H1 (cell line): Measurements from ENCODE around the gene HOXB3. TPM values are rescaled to one million over a fixed set of nuclear protein-coding genes. Genes with fewer than 3 reads are reported as not detected.

Experiments used
- PHF8 ChIP-seq: fragments of 200-600 bp; sonication (generic); conservative IDR thresholded peaks from 2 replicates; pipeline ENCODE4 v1.7.1; 2012; ENCODE audit warnings: low read depth, mild to moderate bottlenecking, inconsistent platforms, low read length, moderate library complexity
- polyA plus RNA-seq, 7 experiments: library from polyadenylated mRNA; depleted of rRNA in 3 of 7; stranded (reverse) in 5 of 7; unstranded in 2 of 7; fragments of >200 nt in 5 of 7; fragments of 200-250 nt in 2 of 7; gene quantifications; 1 replicate in 5 of 7; 2 replicates in 1 of 7; 4 replicates in 1 of 7; pipeline versions ENCODE4 v1.2.1 to v1.2.3, GENCODE V29; 2011 to 2013; ENCODE audit warnings: missing spikeins in 2 of 7, mixed read lengths in 2 of 7
- total RNA-seq: library from RNA; stranded (reverse); fragmentation: NEBNext Ultra II Directional; extraction: Animal tissue kit (Norgen Biotek cat#: 25700); gene quantifications from 2 replicates; pipeline ENCODE4 v1.2.1, GENCODE V29; 2021

HOXB3 gene
- total and polyA plus RNA-seq, 2 of the 8 experiments (the other 6 are each of a cell fraction or from before 2014, with no cell fraction given), result not detected

GRCh38 chr17:48627118-48627597, 37.1 kb upstream of the HOXB3 start (continued):
- TF ChIP-seq PHF8, result no peak
- TF ChIP-seq, all 59 proteins: peak for 4
